SK-N-SH (cell line): ENCODE measurements around the gene MMP28. TPM values are rescaled to one million over a fixed set of nuclear protein-coding genes. Genes with fewer than 3 reads are reported as not detected.
A peak's percentile ranks its signal among the peaks of the same experiment; 100 is the strongest.
"Not testable (repeated sequence)": the region's sequence is repeated elsewhere in the genome, so short reads cannot be mapped to it uniquely, and the experiment has no call there.

Experiments
- CTCF ChIA-PET: fragments of 300-600, 350-600 bp; formaldehyde crosslinking; extraction: SDS; loops from one replicate; lab custom pipeline; 2021; lab: Yijun Ruan, JAX
- POLR2A ChIA-PET: fragments of 350-600 bp; sonication (Branson Sonifier 250); formaldehyde crosslinking; extraction: SDS; loops from one replicate; lab custom pipeline; 2020; ENCODE audit warnings: antibody characterized with exemption, inconsistent platforms; lab: Yijun Ruan, JAX
- DNase-seq: peaks from one replicate; pipeline ENCODE4 v3.0.0; 2012
- H2AFZ ChIP-seq: fragments of 200-600 bp; sonication (generic); 2 replicates; pipeline ENCODE4 v1.8.1; 2016; ENCODE audit warnings: antibody characterized with exemption, mild to moderate bottlenecking, low read depth
- H3F3A ChIP-seq: fragments of 200-600 bp; sonication (generic); replicated peaks from 2 replicates; pipeline ENCODE3; 2016; ENCODE audit warnings: antibody characterized with exemption, mild to moderate bottlenecking; ENCODE audit not compliant: insufficient read depth
- H3K27ac ChIP-seq, 2 experiments: fragments of 200-500 bp in 1 of 2; fragments of 200-600 bp in 1 of 2; sonication (Bioruptor generic) in 1 of 2; sonication (generic), shearing (Covaris generic) in 1 of 2; 2 replicates each; pipeline versions ENCODE4 v1.5.1 to v1.6.1; 2014 to 2016; ENCODE audit warnings: low read depth in 2 of 2, inconsistent platforms in 1 of 2, low read length in 1 of 2, mild to moderate bottlenecking in 1 of 2, mixed read lengths in 1 of 2
- H3K27me3 ChIP-seq: fragments of 200-600 bp; sonication (generic), shearing (Covaris generic); 2 replicates; pipeline ENCODE4 v1.6.1; 2016; ENCODE audit warnings: mixed run types; ENCODE audit not compliant: insufficient read depth
- H3K36me3 ChIP-seq, 2 experiments: fragments of 200-500 bp in 1 of 2; fragments of 200-600 bp in 1 of 2; sonication (Bioruptor generic) in 1 of 2; sonication (generic) in 1 of 2; replicated peaks in 1 of 2; 2 replicates each; pipeline versions ENCODE3 to v1.5.1; 2014 to 2016; ENCODE audit warnings: low read length in 1 of 2, mild to moderate bottlenecking in 1 of 2; ENCODE audit not compliant: insufficient read depth in 2 of 2, control insufficient read depth in 1 of 2
- H3K4me1 ChIP-seq, 2 experiments: fragments of 200-500 bp in 1 of 2; fragments of 200-600 bp in 1 of 2; sonication (Bioruptor generic) in 1 of 2; sonication (generic), shearing (Covaris generic) in 1 of 2; 2 replicates each; pipeline versions ENCODE4 v1.5.1 to v1.6.1; 2014 to 2016; ENCODE audit warnings: low read depth in 1 of 2, low read length in 1 of 2, mixed run types in 1 of 2; ENCODE audit not compliant: insufficient read depth in 2 of 2, control insufficient read depth in 1 of 2
- H3K4me2 ChIP-seq: fragments of 200-600 bp; sonication (generic), shearing (Covaris generic); 2 replicates; pipeline ENCODE4 v1.6.1; 2017; ENCODE audit warnings: mixed run types
- H3K4me3 ChIP-seq, 2 experiments: fragments of 200-500 bp in 1 of 2; fragments of 200-600 bp in 1 of 2; sonication (Bioruptor generic) in 1 of 2; sonication (generic), shearing (Covaris generic) in 1 of 2; 2 replicates each; pipeline versions ENCODE4 v1.5.1 to v1.8.1; 2014 to 2016; ENCODE audit warnings: low read depth in 2 of 2, inconsistent platforms in 1 of 2, low read length in 1 of 2, mild to moderate bottlenecking in 1 of 2, mixed read lengths in 1 of 2, moderate library complexity in 1 of 2
- H3K79me2 ChIP-seq: fragments of 200-600 bp; sonication (generic); 2 replicates; pipeline ENCODE4 v1.8.1; 2017; ENCODE audit warnings: mild to moderate bottlenecking; ENCODE audit not compliant: insufficient read depth
- H3K9ac ChIP-seq: fragments of 200-600 bp; sonication (generic); 2 replicates; pipeline ENCODE4 v1.6.1; 2017; ENCODE audit warnings: mixed run types
- H3K9me2 ChIP-seq: fragments of 200-600 bp; sonication (generic); 2 replicates; pipeline ENCODE4 v1.6.1; 2017; ENCODE audit warnings: mixed run types
- H3K9me3 ChIP-seq: fragments of 200-600 bp; sonication (generic); 2 replicates; pipeline ENCODE4 v1.6.1; 2017; ENCODE audit warnings: mixed run types, mild to moderate bottlenecking, moderate library complexity
- H4K20me1 ChIP-seq: fragments of 200-600 bp; sonication (generic); 2 replicates; pipeline ENCODE4 v1.6.1; 2017; ENCODE audit warnings: mild to moderate bottlenecking, mixed run types; ENCODE audit not compliant: insufficient read depth
- CHD2 ChIP-seq: fragments of 150-350 bp; IDR thresholded peaks from 2 replicates; pipeline ENCODE4 v1.6.1; 2018; ENCODE audit warnings: low read length; ENCODE audit not compliant: partially characterized antibody
- EP300 ChIP-seq, 2 experiments: IDR thresholded peaks; 2 replicates each; pipeline versions ENCODE4 v1.4.0 to v1.6.1; 2012; ENCODE audit warnings: borderline replicate concordance in 1 of 2, low read depth in 1 of 2, low read length in 1 of 2
- GABPA ChIP-seq: IDR thresholded peaks from 2 replicates; pipeline ENCODE4 v1.4.0; 2012; ENCODE audit warnings: low read depth, mild to moderate bottlenecking
- IRF3 ChIP-seq: fragments of 150-350 bp; IDR thresholded peaks from 2 replicates; pipeline ENCODE4 v1.6.1; 2016; ENCODE audit warnings: mild to moderate bottlenecking, low read depth, low read length
- MEF2A ChIP-seq: IDR thresholded peaks from 2 replicates; pipeline ENCODE4 v1.4.0; 2012; ENCODE audit warnings: low read depth, borderline replicate concordance
- MXI1 ChIP-seq: IDR thresholded peaks from 2 replicates; pipeline ENCODE4 v1.6.1; 2012; ENCODE audit warnings: mild to moderate bottlenecking, low read depth, low read length, improper control_type of control experiment
- NFIC ChIP-seq: IDR thresholded peaks from 2 replicates; pipeline ENCODE4 v1.4.0; 2012; ENCODE audit warnings: borderline replicate concordance
- NRF1 ChIP-seq: IDR thresholded peaks from 2 replicates; pipeline ENCODE4 v1.6.1; 2012; ENCODE audit warnings: low read depth, mild to moderate bottlenecking, low read length
- PBX3 ChIP-seq: IDR thresholded peaks from 2 replicates; pipeline ENCODE4; 2012
- RFX5 ChIP-seq: IDR thresholded peaks from 2 replicates; pipeline ENCODE4 v1.6.1; 2012; ENCODE audit warnings: mild to moderate bottlenecking, improper control_type of control experiment, low read length
- SIN3A ChIP-seq: IDR thresholded peaks from 2 replicates; pipeline ENCODE4 v1.6.1; 2012; ENCODE audit warnings: low read depth, mild to moderate bottlenecking, low read length, moderate library complexity, borderline replicate concordance
- USF1 ChIP-seq: IDR thresholded peaks from 2 replicates; pipeline ENCODE4 v1.4.0; 2012; ENCODE audit warnings: low read depth, borderline replicate concordance
- USF2 ChIP-seq: fragments of 150-350 bp; IDR thresholded peaks from 2 replicates; pipeline ENCODE4 v1.6.1; 2017; ENCODE audit warnings: antibody characterized with exemption, low read length, low read depth, borderline replicate concordance
- WGBS: methylation state at CpG from one replicate; pipeline ENCODE4 v1.1.6; 2017; ENCODE audit warnings: low lambda C conversion rate; 5-methylcytosine and 5-hydroxymethylcytosine counted together
- polyA plus RNA-seq, 3 experiments: library from polyadenylated mRNA; depleted of rRNA; stranded (reverse); fragments of >200 nt; gene quantifications; 2 replicates each; pipeline ENCODE4 v1.2.3, GENCODE V29; 2012

The MMP28 gene
- polyA plus RNA-seq, 1 of the 3 experiments (the other 2 are of a cell fraction) = 0.33 TPM

GRCh38 chr17:35751541-35751940, 43.9 kb downstream of the MMP28 start:
- H3K36me3 ChIP-seq, H4K20me1 ChIP-seq, DNase-seq, H3K4me3 ChIP-seq, H3F3A ChIP-seq, H2AFZ ChIP-seq, H3K9me3 ChIP-seq, H3K79me2 ChIP-seq, H3K9me2 ChIP-seq, POLR2A ChIA-PET, H3K9ac ChIP-seq, H3K27ac ChIP-seq, H3K4me2 ChIP-seq: not testable (repeated sequence)
- WGBS = 91% methylated on average over 4 of the region's 4 CpGs
- CTCF ChIA-PET = interaction anchor here (0.8 to 10.4 kb wide), 6 partner anchors 9 to 148 kb away, joined by 3 to 275 read pairs (median 9); partner anchors contain the start of genes C17orf50 and TAF15
- Histone ChIP-seq H3K27me3 (peaks cover 11% of the 10 kb centered on the region), H3K4me1 (peaks cover 0 to 21% of the 10 kb centered on the region in 2 experiments; a peak in 1 of 4 replicates)

- H3K4me1 ChIP-seq = peaks cover 0 to 21% of the 10 kb centered on the region in 2 experiments; a peak in 1 of 4 replicates
- H4K20me1 ChIP-seq = no peaks in the 10 kb centered on the region
- WGBS = 91% methylated on average over 10 of the region's 10 CpGs
- peaks cover 11% of the 10 kb centered on the region for H3K27me3 ChIP-seq
- H3K9me3 ChIP-seq = no peaks in the 10 kb centered on the region
- no peaks in the 10 kb centered on the region for H3K79me2 ChIP-seq
- H3K27ac ChIP-seq = no peak overlapping the region
- peak; percentile 34 for DNase-seq
- TF ChIP-seq MEF2A (no peak), CHD2 (no peak), USF1 (no peak), MXI1 (no peak), NRF1 (no peak)
- POLR2A ChIA-PET = no interaction called here
- no peaks in the 10 kb centered on the region for H3F3A ChIP-seq
- H2AFZ ChIP-seq = no peak overlapping the region
- H3K4me2 ChIP-seq = no peak overlapping the region
- no peak overlapping the region for H3K9ac ChIP-seq
- H3K4me3 ChIP-seq = no peak overlapping the region
- CTCF ChIA-PET = interaction anchor here (0.8 to 10.4 kb wide), 8 partner anchors 10 to 438 kb away, joined by 3 to 275 read pairs (median 24); partner anchors contain the start of genes C17orf50 and TAF15
- no peaks in the 10 kb centered on the region for H3K36me3 ChIP-seq
- H3K9me2 ChIP-seq = no peaks in the 10 kb centered on the region
Observed at GRCh38 chr17:35750526-35751395, 44.7 kb downstream of the MMP28 start.

GRCh38 chr17:35749560-35750412, 45.7 kb downstream of the MMP28 start:
- no peaks in the 10 kb centered on the region for H3F3A ChIP-seq
- H3K9me3 ChIP-seq = no peaks in the 10 kb centered on the region
- no peak overlapping the region for H2AFZ ChIP-seq
- H3K27ac ChIP-seq = no peak overlapping the region
- H3K4me3 ChIP-seq = no peak overlapping the region
- DNase-seq = peak; percentile 68
- CTCF ChIA-PET = interaction anchor here (0.6 to 10.4 kb wide), 13 partner anchors 11 to 437 kb away, joined by 3 to 275 read pairs (median 7); partner anchors contain the start of genes C17orf50 and TAF15
- peaks cover 0 to 21% of the 10 kb centered on the region in 2 experiments; a peak in 1 of 4 replicates for H3K4me1 ChIP-seq
- H3K9ac ChIP-seq = no peak overlapping the region
- H4K20me1 ChIP-seq = no peaks in the 10 kb centered on the region
- WGBS = 19% methylated on average over 19 of the region's 35 CpGs
- peaks cover 11% of the 10 kb centered on the region for H3K27me3 ChIP-seq
- H3K9me2 ChIP-seq = no peaks in the 10 kb centered on the region
- no peaks in the 10 kb centered on the region for H3K36me3 ChIP-seq
- H3K4me2 ChIP-seq = peak overlapping the region; percentile 50; the same call in 1 of the 2 replicates
- no peaks in the 10 kb centered on the region for H3K79me2 ChIP-seq
- POLR2A ChIA-PET = no interaction called here
- TF ChIP-seq NFIC = no peak
- no peak for TF ChIP-seq RFX5
- TF ChIP-seq IRF3 = no peak
- no peak for TF ChIP-seq USF2
- TF ChIP-seq GABPA = no peak
- no peak for TF ChIP-seq EP300 (IDR thresholded peaks at IDR 0.05; ENCODE audit: borderline replicate concordance in 1 of 2, low read depth in 1 of 2, low read length in 1 of 2)
- no peak for TF ChIP-seq SIN3A
- TF ChIP-seq PBX3 = no peak
